K562 (cell line): ENCODE measurements around the gene PADI1. TPM values are rescaled to one million over a fixed set of nuclear protein-coding genes. Genes with fewer than 3 reads are reported as not detected.

ENCODE experiments used
- ATAC-seq: fragments of 200-7000 bp; cut with Tn5 transposase; 3 replicates; pipeline ENCODE4 v1.9.1; 2020; ENCODE audit warnings: moderate library complexity
- BruUV-seq: library from RNA; stranded (reverse); fragments of 400-500 nt; replicated peaks from 2 replicates; lab custom pipeline; 2021; lab: Mats Ljungman, UMichigan
- CTCF ChIA-PET: fragments of 300-600 bp; formaldehyde crosslinking; extraction: SDS; loops from one replicate; lab custom pipeline; 2021; ENCODE audit warnings: low intra/inter-chr PET ratio; lab: Yijun Ruan, JAX
- POLR2A ChIA-PET: fragments of 300-600, 350-650 bp; sonication (Branson Sonifier 250); formaldehyde crosslinking; extraction: SDS; loops from one replicate; lab custom pipeline; 2021; ENCODE audit warnings: antibody characterized with exemption, inconsistent platforms; lab: Yijun Ruan, JAX
- DNase-seq, 4 experiments: peaks; one replicate each; pipeline versions ENCODE4 v3.0.0 to v3.0.0-alpha.2; 2011 to 2018; ENCODE audit warnings: low spot score in 3 of 4, mixed read lengths in 3 of 4; ENCODE audit errors: extremely low read depth in 1 of 4
- FAIRE-seq: peaks from 2 replicates; lab custom pipeline; 2011; peaks lifted over from hg19 to GRCh38; lab: Jason Lieb, UNC
- H2AFZ ChIP-seq: 2 replicates; pipeline ENCODE4 v1.6.0; 2011; ENCODE audit warnings: low read depth, low read length, control low read depth, inconsistent platforms
- H3K27ac ChIP-seq: fragments of 200-600 bp; 3 replicates; pipeline ENCODE4 v1.8.0; 2011; ENCODE audit warnings: low read depth, mild to moderate bottlenecking, control low read depth, inconsistent platforms, low read length, moderate library complexity, mixed read lengths; ENCODE audit errors: extremely low read depth
- H3K27me3 ChIP-seq, 2 experiments: fragments of 300-600 bp in 1 of 2; 2 replicates in 1 of 2; 3 replicates in 1 of 2; pipeline versions ENCODE4 v1.6.0 to v1.8.0; 2011; ENCODE audit warnings: inconsistent platforms in 2 of 2, low read length in 2 of 2, mild to moderate bottlenecking in 1 of 2, mixed read lengths in 1 of 2, moderate library complexity in 1 of 2; ENCODE audit not compliant: control insufficient read depth in 2 of 2, insufficient read depth in 2 of 2
- H3K36me3 ChIP-seq: fragments of 300-600 bp; 3 replicates; pipeline ENCODE4 v1.8.0; 2011; ENCODE audit warnings: mild to moderate bottlenecking, low read length, inconsistent platforms; ENCODE audit not compliant: control insufficient read depth, insufficient read depth
- H3K4me1 ChIP-seq, 2 experiments: fragments of 200-600 bp in 1 of 2; replicated peaks in 1 of 2; 2 replicates in 1 of 2; 3 replicates in 1 of 2; pipeline versions ENCODE4 v1.5.1 to v1.8.0; 2011; ENCODE audit warnings: inconsistent platforms in 2 of 2, low read length in 2 of 2, mild to moderate bottlenecking in 1 of 2, mixed read lengths in 1 of 2, moderate library complexity in 1 of 2; ENCODE audit not compliant: control insufficient read depth in 2 of 2, insufficient read depth in 2 of 2
- H3K4me2 ChIP-seq: 2 replicates; pipeline ENCODE4 v1.6.1; 2011; ENCODE audit warnings: low read length, control low read depth, inconsistent platforms, mixed read lengths; ENCODE audit not compliant: insufficient read depth
- H3K4me3 ChIP-seq: fragments of 200-600 bp; sonication (generic), shearing (Covaris generic); 2 replicates; pipeline ENCODE4 v1.5.1; 2016; ENCODE audit warnings: control low read depth, inconsistent platforms
- H3K79me2 ChIP-seq: fragments of 200-600 bp; 3 replicates; pipeline ENCODE4 v1.8.0; 2011; ENCODE audit warnings: low read length, inconsistent platforms; ENCODE audit not compliant: control insufficient read depth, insufficient read depth
- H3K9ac ChIP-seq, 2 experiments: 2 replicates each; pipeline versions ENCODE4 v1.6.0 to v1.6.1; 2011; ENCODE audit warnings: low read depth in 2 of 2, low read length in 2 of 2, control low read depth in 1 of 2, inconsistent platforms in 1 of 2, mild to moderate bottlenecking in 1 of 2, mixed read lengths in 1 of 2; ENCODE audit not compliant: insufficient read depth in 1 of 2
- H3K9me1 ChIP-seq: one replicate; pipeline ENCODE4 v1.6.0; 2011; ENCODE audit warnings: inconsistent platforms, mild to moderate bottlenecking, low read length, moderate library complexity; ENCODE audit not compliant: control insufficient read depth, insufficient read depth
- H3K9me3 ChIP-seq: replicated peaks from 2 replicates; pipeline ENCODE4 v1.5.1; 2011; ENCODE audit warnings: low read depth, low read length, inconsistent platforms; ENCODE audit not compliant: control insufficient read depth, insufficient read depth
- H4K20me1 ChIP-seq: replicated peaks from 2 replicates; pipeline ENCODE4 v1.6.1; 2011; ENCODE audit warnings: low read length, inconsistent platforms, mixed read lengths; ENCODE audit not compliant: control insufficient read depth, insufficient read depth
- HDAC6 ChIP-seq: IDR thresholded peaks from 2 replicates; pipeline ENCODE4 v1.6.1; 2012; ENCODE audit warnings: low read depth, mild to moderate bottlenecking, control low read depth, inconsistent platforms, low read length, moderate library complexity
- KLF1 ChIP-seq: fragments of 450-650 bp; IDR thresholded peaks from 2 replicates; pipeline ENCODE4 v1.6.1; 2016; ENCODE audit warnings: missing genetic modification characterization, missing compliant biosample characterization
- MIER1 ChIP-seq: fragments of 450-650 bp; IDR thresholded peaks from 2 replicates; pipeline ENCODE4 v1.6.1; 2016; ENCODE audit warnings: antibody characterized with exemption, mild to moderate bottlenecking, low read depth
- NR4A1 ChIP-seq, 2 experiments: fragments of 250-450 bp in 1 of 2; fragments of 450-650 bp in 1 of 2; sonication (Bioruptor Pico) in 1 of 2; IDR thresholded peaks; 2 replicates each; pipeline versions ENCODE4 v1.4.0 to v1.6.1; 2016 to 2020; ENCODE audit warnings: mild to moderate bottlenecking in 2 of 2, missing compliant biosample characterization in 1 of 2, missing genetic modification characterization in 1 of 2, moderate library complexity in 1 of 2
- RERE ChIP-seq: sonication (generic); formaldehyde crosslinking; IDR thresholded peaks from 2 replicates; pipeline ENCODE4 v1.8.0; 2023; ENCODE audit warnings: missing genetic modification reagents, mild to moderate bottlenecking, borderline replicate concordance
- SMARCC2 ChIP-seq: fragments of 450-650 bp; IDR thresholded peaks from 2 replicates; pipeline ENCODE4 v1.6.1; 2017; ENCODE audit warnings: antibody characterized with exemption, moderate library complexity, mild to moderate bottlenecking, low read depth
- TFAM ChIP-seq: fragments of 250-450 bp; sonication (Bioruptor Pico); conservative IDR thresholded peaks from 2 replicates; pipeline ENCODE4 v1.5.0; 2021; ENCODE audit warnings: mild to moderate bottlenecking, moderate library complexity
- YY1 ChIP-seq, 3 experiments: IDR thresholded peaks; 2 replicates each; pipeline ENCODE4 v1.6.1; 2011; ENCODE audit warnings: low read length in 2 of 3, mild to moderate bottlenecking in 2 of 3, moderate library complexity in 2 of 3, borderline replicate concordance in 1 of 3, control low read depth in 1 of 3, low read depth in 1 of 3; ENCODE audit not compliant: insufficient read depth in 3 of 3, insufficient replicate concordance in 2 of 3, control insufficient read depth in 1 of 3, insufficient read length in 1 of 3; ENCODE audit errors: extremely low read depth in 1 of 3
- ZBTB12 ChIP-seq: fragments of 250-450 bp; sonication (Bioruptor Pico); IDR thresholded peaks from 2 replicates; pipeline ENCODE4 v1.4.0; 2020
- ZBTB5 ChIP-seq: fragments of 450-650 bp; IDR thresholded peaks from 2 replicates; pipeline ENCODE4 v1.6.1; 2017; ENCODE audit warnings: antibody characterized with exemption
- ZNF77 ChIP-seq: fragments of 250-450 bp; sonication (Bioruptor Pico); IDR thresholded peaks from 2 replicates; pipeline ENCODE4 v1.5.0; 2020
- in situ Hi-C: fragments of 300-500 bp; cut with MboI; formaldehyde crosslinking; loops from 4 replicates; pipeline ENCODE4 v1.15.0; 2018; ENCODE audit warnings: inconsistent platforms, mixed read lengths
- intact Hi-C: fragments of 100-400 bp; cut with micrococcal nuclease; formaldehyde crosslinking; loops from 2 replicates; pipeline ENCODE4 v1.14.2; 2022
- polyA plus RNA-seq, 8 experiments: library from polyadenylated mRNA; depleted of rRNA in 4 of 8; stranded (reverse) in 5 of 8; unstranded in 3 of 8; fragments of >200 nt; fragmentation: Nextera tagmentation in 2 of 8; fragmentation: Illumina TruSeq in 1 of 8; extraction: Ambion mirVana in 2 of 8; extraction: Trizol in 1 of 8; gene quantifications; 2 replicates each; pipeline versions ENCODE4 v1.2.1 to v1.2.3, GENCODE V29; 2011 to 2014; ENCODE audit warnings: inconsistent platforms in 1 of 8, missing spikeins in 1 of 8
- total RNA-seq, 7 experiments: library from RNA; depleted of rRNA in 6 of 7; stranded (reverse); fragments of >200 nt in 6 of 7; fragmentation: Illumina TruSeq in 2 of 7; extraction: Trizol in 2 of 7; gene quantifications; 2 replicates each; pipeline versions ENCODE4 v1.2.1 to v1.2.3, GENCODE V29; 2011 to 2021; ENCODE audit warnings: low replicate concordance in 1 of 7
- TF ChIP-seq, protein P1 (sequence below): fragments of 450-650 bp; IDR thresholded peaks from 2 replicates; pipeline ENCODE4 v1.6.1; 2017; ENCODE audit warnings: mild to moderate bottlenecking, moderate library complexity

PADI1 gene
- total and polyA plus RNA-seq, 9 of the 15 experiments (the other 6 are each of a cell fraction or from before 2014, with no cell fraction given), result not detected

DNA sequence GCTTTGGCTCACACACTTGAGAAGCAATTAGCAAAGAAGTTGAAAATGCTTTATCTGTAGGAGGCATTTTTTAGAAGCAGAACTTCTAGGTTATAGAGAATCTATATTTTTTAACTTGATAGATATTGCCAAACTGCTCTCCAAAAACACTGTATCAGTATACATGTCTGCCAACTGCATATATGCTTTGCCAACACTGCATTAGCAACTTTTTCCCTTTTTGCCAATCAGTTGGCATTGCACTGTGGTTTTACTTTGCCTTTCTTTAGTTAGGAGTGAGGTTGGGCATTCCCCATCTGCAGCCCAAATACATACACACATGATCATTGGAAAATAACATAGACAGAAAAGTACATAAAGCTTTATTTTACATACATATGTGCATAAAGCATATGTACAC is 59.0 kb downstream of the PADI1 start:
- Histone ChIP-seq H3K9me1 (no peaks in the 10 kb centered on the region), H3K9me3 (no peaks in the 10 kb centered on the region), H3K36me3 (no peaks in the 10 kb centered on the region), H3K4me3 (no peak overlapping the region), H3K9ac (no peak overlapping the region), H3K79me2 (no peaks in the 10 kb centered on the region), H4K20me1 (no peaks in the 10 kb centered on the region), H3K27ac (no peak overlapping the region), H3K4me1 (no peaks in the 10 kb centered on the region), H3K4me2 (no peak overlapping the region), H2AFZ (no peak overlapping the region), H3K27me3 (peaks cover 2 to 37% of the 10 kb centered on the region in 2 experiments; a peak in 3 of 5 replicates)
- intact Hi-C loops, result no loop called here
- ChIA-PET POLR2A (no interaction called here), CTCF (no interaction called here)
- in situ Hi-C loops, result no loop called here
- DNase-seq (no peak), FAIRE-seq (no peak), ATAC-seq (no peak)
- BruUV-seq, result no TSS peak
- TF ChIP-seq ZBTB5 (no peak), YY1 (IDR thresholded peaks at IDR 0.05; ENCODE audit: borderline replicate concordance in 1 of 3, control insufficient read depth in 1 of 3, extremely low read depth in 1 of 3, insufficient read depth in 3 of 3, insufficient read length in 1 of 3, insufficient replicate concordance in 2 of 3, low read depth in 1 of 3, low read length in 2 of 3) (no peak), SMARCC2 (no peak), KLF1 (tag) (no peak), ZBTB12 (CRISPR knock-in tag) (no peak), RERE (CRISPR knock-in tag) (no peak), MIER1 (no peak), TFAM (no peak), ZNF77 (CRISPR knock-in tag) (no peak), NR4A1 (CRISPR knock-in tag; IDR thresholded peaks at IDR 0.05) (no peak), NR4A1 (tag; IDR thresholded peaks at IDR 0.05) (no peak), HDAC6 (no peak)
- TF ChIP-seq, protein P1, sequence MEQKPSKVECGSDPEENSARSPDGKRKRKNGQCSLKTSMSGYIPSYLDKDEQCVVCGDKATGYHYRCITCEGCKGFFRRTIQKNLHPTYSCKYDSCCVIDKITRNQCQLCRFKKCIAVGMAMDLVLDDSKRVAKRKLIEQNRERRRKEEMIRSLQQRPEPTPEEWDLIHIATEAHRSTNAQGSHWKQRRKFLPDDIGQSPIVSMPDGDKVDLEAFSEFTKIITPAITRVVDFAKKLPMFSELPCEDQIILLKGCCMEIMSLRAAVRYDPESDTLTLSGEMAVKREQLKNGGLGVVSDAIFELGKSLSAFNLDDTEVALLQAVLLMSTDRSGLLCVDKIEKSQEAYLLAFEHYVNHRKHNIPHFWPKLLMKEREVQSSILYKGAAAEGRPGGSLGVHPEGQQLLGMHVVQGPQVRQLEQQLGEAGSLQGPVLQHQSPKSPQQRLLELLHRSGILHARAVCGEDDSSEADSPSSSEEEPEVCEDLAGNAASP, result no peak
